ENCODE data around the gene FGGY.

The FGGY gene

GRCh38 chr1:59419361-59420140 lies 122.7 kb downstream of the FGGY start:
- Histone ChIP-seq H3K9ac (ENCODE audit: insufficient read length, low read depth) (no peak overlapping the region), H3K4me3 (ENCODE audit: insufficient read length, low read depth) (no peak overlapping the region), H3K27me3 (ENCODE audit: insufficient read depth, insufficient read length) (no peaks in the 10 kb centered on the region), H3K9me3 (ENCODE audit: insufficient read depth, low read length) (peaks cover 27% of the 10 kb centered on the region), H3K4me1 (ENCODE audit: insufficient read depth, insufficient read length) (no peaks in the 10 kb centered on the region), H3K36me3 (ENCODE audit: insufficient read depth, insufficient read length, low read length) (no peaks in the 10 kb centered on the region)
- TF ChIP-seq ZNF274 (IDR thresholded peaks at IDR 0.05; ENCODE audit: low read depth, low read length), result no peak
- no peak for TF ChIP-seq YY1 (IDR thresholded peaks at IDR 0.05; ENCODE audit: insufficient read depth, insufficient read length)
- TF ChIP-seq SUZ12 (IDR thresholded peaks at IDR 0.05; ENCODE audit: extremely low read depth, insufficient read depth, insufficient read length), result no peak
- DNase-seq (ENCODE audit: low read depth, low spot score), result no peak

- Histone ChIP-seq H3K9ac (ENCODE audit: insufficient read length, low read depth) (no peak overlapping the region), H3K9me3 (ENCODE audit: insufficient read depth, low read length) (peaks cover 16% of the 10 kb centered on the region), H3K27me3 (ENCODE audit: insufficient read depth, insufficient read length) (no peaks in the 10 kb centered on the region), H3K4me1 (ENCODE audit: insufficient read depth, insufficient read length) (no peaks in the 10 kb centered on the region), H3K4me3 (ENCODE audit: insufficient read length, low read depth) (no peak overlapping the region), H3K36me3 (ENCODE audit: insufficient read depth, insufficient read length, low read length) (no peaks in the 10 kb centered on the region)
- no peak for TF ChIP-seq ZNF274 (IDR thresholded peaks at IDR 0.05; ENCODE audit: low read depth, low read length)
- TF ChIP-seq YY1 (IDR thresholded peaks at IDR 0.05; ENCODE audit: insufficient read depth, insufficient read length), result no peak
- TF ChIP-seq SUZ12 (IDR thresholded peaks at IDR 0.05; ENCODE audit: extremely low read depth, insufficient read depth, insufficient read length), result no peak
- no peak for DNase-seq (ENCODE audit: low read depth, low spot score)
These were observed 124.5 kb downstream of the FGGY start for GRCh38 chr1:59421232-59421920.

GRCh38 chr1:59422921-59423575 lies 126.2 kb downstream of the FGGY start:
- Histone ChIP-seq H3K4me1 (ENCODE audit: insufficient read depth, insufficient read length) (no peaks in the 10 kb centered on the region), H3K9me3 (ENCODE audit: insufficient read depth, low read length) (no peaks in the 10 kb centered on the region), H3K9ac (ENCODE audit: insufficient read length, low read depth) (no peak overlapping the region), H3K4me3 (ENCODE audit: insufficient read length, low read depth) (no peak overlapping the region), H3K36me3 (ENCODE audit: insufficient read depth, insufficient read length, low read length) (no peaks in the 10 kb centered on the region), H3K27me3 (ENCODE audit: insufficient read depth, insufficient read length) (no peaks in the 10 kb centered on the region)
- no peak for TF ChIP-seq YY1 (IDR thresholded peaks at IDR 0.05; ENCODE audit: insufficient read depth, insufficient read length)
- no peak for TF ChIP-seq ZNF274 (IDR thresholded peaks at IDR 0.05; ENCODE audit: low read depth, low read length)
- no peak for TF ChIP-seq SUZ12 (IDR thresholded peaks at IDR 0.05; ENCODE audit: extremely low read depth, insufficient read depth, insufficient read length)
- no peak for DNase-seq (ENCODE audit: low read depth, low spot score)

DNA sequence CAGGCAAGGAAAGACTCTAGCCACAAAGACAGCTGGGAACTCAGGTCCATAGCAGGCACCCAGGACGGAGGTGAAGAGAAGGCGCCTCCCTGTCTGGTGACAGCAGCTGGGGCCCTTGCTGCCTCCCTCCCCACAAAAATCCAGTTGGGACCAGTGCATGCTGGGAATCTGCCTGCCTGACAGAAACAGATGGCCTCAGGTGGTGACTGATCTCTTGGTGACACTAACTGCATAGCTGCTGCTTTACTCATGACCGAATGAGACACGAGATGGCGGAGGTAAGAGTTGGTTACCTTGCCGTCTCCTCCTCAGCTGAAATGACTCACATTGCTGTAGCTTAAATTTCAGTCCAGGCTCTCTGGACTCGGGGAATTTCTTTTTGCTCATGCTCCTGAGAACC lies 130.3 kb downstream of the FGGY start:
- no peak overlapping the region for H3K4me3 ChIP-seq (ENCODE audit: insufficient read length, low read depth)
- TF ChIP-seq YY1 (IDR thresholded peaks at IDR 0.05; ENCODE audit: insufficient read depth, insufficient read length) (no peak), SUZ12 (IDR thresholded peaks at IDR 0.05; ENCODE audit: extremely low read depth, insufficient read depth, insufficient read length) (no peak), ZNF274 (IDR thresholded peaks at IDR 0.05; ENCODE audit: low read depth, low read length) (no peak)
- no peaks in the 10 kb centered on the region for H3K9me3 ChIP-seq (ENCODE audit: insufficient read depth, low read length)
- H3K4me1 ChIP-seq (ENCODE audit: insufficient read depth, insufficient read length), result no peaks in the 10 kb centered on the region
- H3K36me3 ChIP-seq (ENCODE audit: insufficient read depth, insufficient read length, low read length), result no peaks in the 10 kb centered on the region
- DNase-seq (ENCODE audit: low read depth, low spot score), result no peak
- H3K27me3 ChIP-seq (ENCODE audit: insufficient read depth, insufficient read length), result no peaks in the 10 kb centered on the region
- H3K9ac ChIP-seq (ENCODE audit: insufficient read length, low read depth), result no peak overlapping the region

GRCh38 chr1:59427784-59428183 lies 130.9 kb downstream of the FGGY start:
- no peak for DNase-seq (ENCODE audit: low read depth, low spot score)
- H3K27me3 ChIP-seq (ENCODE audit: insufficient read depth, insufficient read length), result no peaks in the 10 kb centered on the region
- no peaks in the 10 kb centered on the region for H3K36me3 ChIP-seq (ENCODE audit: insufficient read depth, insufficient read length, low read length)
- no peak overlapping the region for H3K4me3 ChIP-seq (ENCODE audit: insufficient read length, low read depth)
- H3K9ac ChIP-seq (ENCODE audit: insufficient read length, low read depth), result no peak overlapping the region
- no peak for TF ChIP-seq ZNF274 (IDR thresholded peaks at IDR 0.05; ENCODE audit: low read depth, low read length)
- no peak for TF ChIP-seq YY1 (IDR thresholded peaks at IDR 0.05; ENCODE audit: insufficient read depth, insufficient read length)
- no peak for TF ChIP-seq SUZ12 (IDR thresholded peaks at IDR 0.05; ENCODE audit: extremely low read depth, insufficient read depth, insufficient read length)
- no peaks in the 10 kb centered on the region for H3K9me3 ChIP-seq (ENCODE audit: insufficient read depth, low read length)
- no peaks in the 10 kb centered on the region for H3K4me1 ChIP-seq (ENCODE audit: insufficient read depth, insufficient read length)

GRCh38 chr1:59428828-59429227 lies 131.9 kb downstream of the FGGY start:
- Histone ChIP-seq H3K4me3 (ENCODE audit: insufficient read length, low read depth) (no peak overlapping the region), H3K9me3 (ENCODE audit: insufficient read depth, low read length) (no peaks in the 10 kb centered on the region), H3K27me3 (ENCODE audit: insufficient read depth, insufficient read length) (no peaks in the 10 kb centered on the region), H3K9ac (ENCODE audit: insufficient read length, low read depth) (no peak overlapping the region), H3K36me3 (ENCODE audit: insufficient read depth, insufficient read length, low read length) (no peaks in the 10 kb centered on the region), H3K4me1 (ENCODE audit: insufficient read depth, insufficient read length) (no peaks in the 10 kb centered on the region)
- DNase-seq (ENCODE audit: low read depth, low spot score), result no peak
- TF ChIP-seq ZNF274 (IDR thresholded peaks at IDR 0.05; ENCODE audit: low read depth, low read length), result no peak
- TF ChIP-seq SUZ12 (IDR thresholded peaks at IDR 0.05; ENCODE audit: extremely low read depth, insufficient read depth, insufficient read length), result no peak
- TF ChIP-seq YY1 (IDR thresholded peaks at IDR 0.05; ENCODE audit: insufficient read depth, insufficient read length), result no peak

DNA sequence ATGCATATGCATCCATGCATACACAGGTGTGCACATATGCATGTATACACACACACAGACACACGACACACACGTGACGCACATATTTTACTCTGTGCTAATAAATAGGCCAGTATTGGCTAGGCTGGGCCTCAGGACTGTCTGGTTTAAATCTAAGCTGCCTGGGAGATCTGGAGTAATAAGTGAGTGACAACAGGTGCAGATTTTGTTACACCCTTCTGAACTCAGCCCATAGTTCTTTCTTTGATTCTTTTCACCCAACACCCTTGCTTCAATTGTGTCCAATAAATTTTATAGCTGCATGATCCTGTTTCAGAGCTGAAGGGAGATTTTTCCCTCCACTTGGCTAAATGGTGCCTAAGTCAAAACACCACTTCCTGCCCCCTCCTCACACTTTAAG lies 132.8 kb downstream of the FGGY start:
- H3K4me3 ChIP-seq (ENCODE audit: insufficient read length, low read depth), result no peak overlapping the region
- no peak for TF ChIP-seq SUZ12 (IDR thresholded peaks at IDR 0.05; ENCODE audit: extremely low read depth, insufficient read depth, insufficient read length)
- TF ChIP-seq YY1 (IDR thresholded peaks at IDR 0.05; ENCODE audit: insufficient read depth, insufficient read length), result no peak
- TF ChIP-seq ZNF274 (IDR thresholded peaks at IDR 0.05; ENCODE audit: low read depth, low read length), result no peak
- no peaks in the 10 kb centered on the region for H3K9me3 ChIP-seq (ENCODE audit: insufficient read depth, low read length)
- no peaks in the 10 kb centered on the region for H3K27me3 ChIP-seq (ENCODE audit: insufficient read depth, insufficient read length)
- DNase-seq (ENCODE audit: low read depth, low spot score), result no peak
- no peaks in the 10 kb centered on the region for H3K36me3 ChIP-seq (ENCODE audit: insufficient read depth, insufficient read length, low read length)
- no peaks in the 10 kb centered on the region for H3K4me1 ChIP-seq (ENCODE audit: insufficient read depth, insufficient read length)
- H3K9ac ChIP-seq (ENCODE audit: insufficient read length, low read depth), result no peak overlapping the region

Data from NT2/D1 (cell line).